Prostate gland (tissue), 2 donors: Measurements from ENCODE around the gene FAM20B. TPM values are rescaled to one million over a fixed set of nuclear protein-coding genes. Genes with fewer than 3 reads are reported as not detected.

Experiments used
- DNase-seq: peaks from one replicate; pipeline ENCODE4 v3.0.0-alpha.2; 2019; ENCODE audit warnings: low spot score
- H3K27ac ChIP-seq, 2 donors: fragments of 200-600 bp; sonication (generic); 2 replicates each; pipeline ENCODE4 v1.5.1; 2017 to 2019
- H3K27me3 ChIP-seq: fragments of 200-600 bp; sonication (generic); replicated peaks from 2 replicates; pipeline ENCODE4 v1.5.1; 2019; ENCODE audit not compliant: insufficient read depth
- H3K36me3 ChIP-seq, 2 donors: fragments of 200-600 bp; sonication (generic); 1 replicate in 1 of 2; 2 replicates in 1 of 2; pipeline versions ENCODE4 v1.5.1 to v1.8.1; 2017 to 2019
- H3K4me1 ChIP-seq: fragments of 200-600 bp; sonication (generic); replicated peaks from 2 replicates; pipeline ENCODE4 v1.5.1; 2019
- H3K4me3 ChIP-seq, 2 donors: fragments of 200-600 bp; sonication (generic); 2 replicates each; pipeline ENCODE4 v1.5.1; 2017 to 2019
- H3K9me3 ChIP-seq: fragments of 200-600 bp; sonication (generic); 2 replicates; pipeline ENCODE4 v1.5.1; 2017
- CTCF ChIP-seq, 4 experiments: fragments of 200-600 bp in 2 of 4; fragments of 450-650 bp in 2 of 4; sonication (generic) in 2 of 4; IDR thresholded peaks; 1 replicate in 3 of 4; 2 replicates in 1 of 4; pipeline ENCODE4 v1.5.1; 2016 to 2019; ENCODE audit warnings: antibody characterized with exemption in 4 of 4, mild to moderate bottlenecking in 2 of 4, moderate library complexity in 2 of 4
- POLR2A ChIP-seq: fragments of 450-650 bp; IDR thresholded peaks from one replicate; pipeline ENCODE4 v1.6.1; 2016; ENCODE audit warnings: antibody characterized with exemption, mild to moderate bottlenecking
- POLR2AphosphoS5 ChIP-seq: sonication (generic); formaldehyde crosslinking; IDR thresholded peaks from one replicate; pipeline ENCODE4 v1.6.1; 2017; ENCODE audit warnings: antibody characterized with exemption
- WGBS: methylation state at CpG from one replicate; pipeline ENCODE4 v1.1.5; 2018; 5-methylcytosine and 5-hydroxymethylcytosine counted together
- intact Hi-C: fragments of 100-400 bp; cut with DNase I; formaldehyde crosslinking; loops from one replicate; pipeline ENCODE4 v1.14.2; 2022
- total RNA-seq, 2 donors: library from RNA; depleted of rRNA; stranded (reverse); fragments of >200 nt; gene quantifications; one replicate each; pipeline ENCODE4 v1.1.0, GENCODE V29; 2016

FAM20B gene
- total RNA-seq, 2 donors from 2014 or later: 20.1 to 21.6 TPM

- intact Hi-C loops: no loop called here
- DNase-seq: no peak
- Histone ChIP-seq H3K36me3 (no peaks in the 10 kb centered on the region), H3K27me3 (no peaks in the 10 kb centered on the region), H3K4me3 (no peak overlapping the region), H3K9me3 (no peaks in the 10 kb centered on the region), H3K4me1 (no peaks in the 10 kb centered on the region), H3K27ac (no peak overlapping the region)
- WGBS: 89% methylated on average over 1 of the region's 1 CpG
- TF ChIP-seq POLR2A (no peak), CTCF (IDR thresholded peaks at IDR 0.05) (no peak), POLR2AphosphoS5 (no peak)
These were observed 22.8 kb downstream of the FAM20B start for GRCh38 chr1:179048339-179049124.

DNA sequence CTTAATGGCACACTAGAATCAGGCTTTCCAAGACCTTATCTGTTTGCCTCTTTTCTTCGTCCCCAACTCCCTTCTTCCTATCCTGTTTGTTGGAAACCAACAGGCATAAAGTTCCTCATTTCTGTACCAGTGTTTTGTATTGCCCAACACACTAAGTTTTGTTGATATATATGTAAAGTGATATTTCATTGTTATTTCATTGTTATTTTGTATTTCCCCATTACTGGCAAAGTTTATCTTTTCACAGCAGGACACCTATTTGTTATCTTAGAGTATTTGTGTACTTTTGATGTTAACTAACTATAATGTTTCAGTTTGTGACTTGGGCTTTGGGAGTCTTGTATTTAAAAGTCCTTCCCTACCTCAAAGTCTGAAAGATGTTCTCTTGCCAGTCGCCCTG, 27.1 kb downstream of the FAM20B start:
- H3K9me3 ChIP-seq: no peaks in the 10 kb centered on the region
- no peaks in the 10 kb centered on the region for H3K36me3 ChIP-seq
- TF ChIP-seq POLR2AphosphoS5 (no peak), POLR2A (no peak), CTCF (IDR thresholded peaks at IDR 0.05) (no peak)
- H3K4me1 ChIP-seq: no peaks in the 10 kb centered on the region
- H3K4me3 ChIP-seq: no peak overlapping the region
- intact Hi-C loops: no loop called here
- H3K27me3 ChIP-seq: no peaks in the 10 kb centered on the region
- no peak overlapping the region for H3K27ac ChIP-seq
- WGBS: 86% methylated on average over 2 of the region's 2 CpGs
- no peak for DNase-seq

- no peaks in the 10 kb centered on the region for H3K4me1 ChIP-seq
- no peak overlapping the region for H3K27ac ChIP-seq
- no peaks in the 10 kb centered on the region for H3K36me3 ChIP-seq
- intact Hi-C loops: no loop called here
- no peak for DNase-seq
- H3K4me3 ChIP-seq: no peak overlapping the region
- no peak for TF ChIP-seq CTCF (IDR thresholded peaks at IDR 0.05)
- no peak for TF ChIP-seq POLR2A
- no peak for TF ChIP-seq POLR2AphosphoS5
- H3K27me3 ChIP-seq: no peaks in the 10 kb centered on the region
- 89% methylated on average over 2 of the region's 2 CpGs for WGBS
- H3K9me3 ChIP-seq: no peaks in the 10 kb centered on the region
These were observed 27.8 kb downstream of the FAM20B start for GRCh38 chr1:179053486-179053885.

DNA sequence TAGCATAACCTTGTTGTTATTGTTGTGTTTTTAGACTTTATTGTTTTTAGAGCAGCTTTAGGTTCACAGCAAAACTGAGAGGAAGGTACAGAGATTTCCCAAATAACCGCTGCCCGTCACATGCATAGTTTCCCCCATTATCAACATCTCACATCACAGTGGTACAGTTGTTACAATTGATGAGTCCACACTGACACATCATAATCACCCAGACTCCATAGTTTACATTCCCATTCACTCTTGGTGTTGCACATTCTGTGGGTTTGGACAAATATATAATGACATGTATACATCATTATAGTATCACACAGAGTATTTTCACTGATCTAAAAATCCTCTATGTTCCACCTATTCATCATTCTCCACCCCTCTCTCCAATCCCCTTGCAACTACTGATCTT, 30.2 kb downstream of the FAM20B start:
- intact Hi-C loops: no loop called here
- Histone ChIP-seq H3K4me1 (no peaks in the 10 kb centered on the region), H3K27ac (no peak overlapping the region), H3K9me3 (no peaks in the 10 kb centered on the region), H3K4me3 (no peak overlapping the region), H3K36me3 (no peaks in the 10 kb centered on the region), H3K27me3 (no peaks in the 10 kb centered on the region)
- 100% methylated on average over 2 of the region's 2 CpGs for WGBS
- DNase-seq: no peak
- no peak for TF ChIP-seq CTCF (IDR thresholded peaks at IDR 0.05)
- no peak for TF ChIP-seq POLR2A
- TF ChIP-seq POLR2AphosphoS5: no peak
